ENCODE results near the gene TBC1D10A.

DNA sequence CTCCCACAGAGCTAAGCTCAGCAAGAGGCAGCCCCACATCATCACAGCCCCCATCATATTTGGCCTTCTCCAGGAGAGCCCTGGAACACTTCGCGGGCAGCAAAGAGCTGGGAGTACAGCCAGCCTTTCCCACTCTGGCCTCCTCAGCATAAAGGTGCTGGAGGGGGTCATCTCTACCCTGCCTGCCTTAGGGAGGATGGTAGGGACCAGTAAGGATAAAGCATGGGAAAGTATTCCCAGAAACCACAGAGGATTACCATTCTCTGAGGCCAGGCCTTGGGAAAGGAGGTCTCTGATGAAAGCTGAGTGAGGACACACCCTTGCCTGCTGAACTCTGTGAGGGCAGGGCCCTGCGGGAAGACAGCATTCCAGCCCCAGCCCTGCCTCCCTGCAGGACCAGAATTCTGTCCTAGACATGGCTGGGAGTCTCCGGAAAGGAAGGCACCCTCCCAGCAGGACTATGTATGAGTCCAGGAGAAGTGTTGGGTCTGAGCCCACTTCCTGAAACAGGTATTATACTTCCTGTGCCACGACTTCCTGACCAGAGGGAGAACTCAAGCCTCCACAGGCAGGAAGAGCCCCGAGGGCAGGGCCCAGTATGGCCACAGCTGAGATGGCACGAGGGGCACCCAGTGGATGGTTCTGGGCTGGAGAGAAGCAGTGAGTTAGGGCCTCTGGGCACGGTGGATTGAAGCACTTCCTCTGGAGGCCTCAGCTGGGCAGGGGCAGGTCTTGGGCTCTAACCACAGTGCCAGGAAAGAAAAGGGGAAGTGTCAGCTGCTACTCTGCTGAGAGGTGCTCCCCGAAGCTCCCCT, 24.5 kb downstream of the TBC1D10A start:
- TF ChIP-seq CTCF (IDR thresholded peaks at IDR 0.05; ENCODE audit: insufficient read depth, low read depth, low read length) (no peak), EZH2 (IDR thresholded peaks at IDR 0.05; ENCODE audit: insufficient read depth, low read length) (no peak)

Measured in astrocyte (in vitro differentiated cells and primary cell).